Uterus (tissue), 2 donors: ENCODE data around the gene TDRD3.

Experiments
- POLR2A ChIP-seq, 2 donors: fragments of 450-650 bp; IDR thresholded peaks; one replicate each; pipeline ENCODE4 v1.6.1; 2016; ENCODE audit warnings: antibody characterized with exemption in 2 of 2, mild to moderate bottlenecking in 1 of 2, moderate library complexity in 1 of 2
- TF ChIP-seq, protein P1 (sequence below), 4 experiments: fragments of 200-600 bp in 2 of 4; fragments of 450-650 bp in 2 of 4; sonication (generic) in 2 of 4; IDR thresholded peaks; one replicate each; pipeline ENCODE4 v1.5.1; 2016 to 2019; ENCODE audit warnings: antibody characterized with exemption in 4 of 4, mild to moderate bottlenecking in 2 of 4, moderate library complexity in 1 of 4

DNA sequence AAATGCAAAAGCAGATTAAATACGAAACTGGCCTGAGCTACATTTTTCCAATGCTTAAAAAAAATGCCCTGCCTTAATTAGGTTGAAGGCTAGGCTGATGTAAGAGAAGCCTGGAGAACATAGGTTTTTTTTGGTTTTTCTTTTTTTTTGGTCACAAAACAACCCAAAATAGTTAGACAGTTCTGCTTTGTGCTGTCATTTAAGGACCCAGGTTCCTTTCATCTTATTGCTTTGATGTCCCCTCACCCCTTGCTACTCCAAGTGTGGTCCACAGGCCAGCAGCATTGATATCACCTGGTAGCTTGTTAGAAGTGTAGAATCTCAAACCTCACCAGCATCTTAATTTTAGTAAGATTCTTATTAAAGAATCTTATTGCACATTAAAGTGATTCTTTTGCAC, 14.4 kb downstream of the TDRD3 start:
- TF ChIP-seq, protein P1, sequence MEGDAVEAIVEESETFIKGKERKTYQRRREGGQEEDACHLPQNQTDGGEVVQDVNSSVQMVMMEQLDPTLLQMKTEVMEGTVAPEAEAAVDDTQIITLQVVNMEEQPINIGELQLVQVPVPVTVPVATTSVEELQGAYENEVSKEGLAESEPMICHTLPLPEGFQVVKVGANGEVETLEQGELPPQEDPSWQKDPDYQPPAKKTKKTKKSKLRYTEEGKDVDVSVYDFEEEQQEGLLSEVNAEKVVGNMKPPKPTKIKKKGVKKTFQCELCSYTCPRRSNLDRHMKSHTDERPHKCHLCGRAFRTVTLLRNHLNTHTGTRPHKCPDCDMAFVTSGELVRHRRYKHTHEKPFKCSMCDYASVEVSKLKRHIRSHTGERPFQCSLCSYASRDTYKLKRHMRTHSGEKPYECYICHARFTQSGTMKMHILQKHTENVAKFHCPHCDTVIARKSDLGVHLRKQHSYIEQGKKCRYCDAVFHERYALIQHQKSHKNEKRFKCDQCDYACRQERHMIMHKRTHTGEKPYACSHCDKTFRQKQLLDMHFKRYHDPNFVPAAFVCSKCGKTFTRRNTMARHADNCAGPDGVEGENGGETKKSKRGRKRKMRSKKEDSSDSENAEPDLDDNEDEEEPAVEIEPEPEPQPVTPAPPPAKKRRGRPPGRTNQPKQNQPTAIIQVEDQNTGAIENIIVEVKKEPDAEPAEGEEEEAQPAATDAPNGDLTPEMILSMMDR (IDR thresholded peaks at IDR 0.05) = no peak
- no peak for TF ChIP-seq POLR2A (IDR thresholded peaks at IDR 0.05)
